Suprapubic skin (tissue), 3 donors: Measurements from ENCODE around the gene MSANTD2.

Experiments
- POLR2AphosphoS5 ChIP-seq, 3 donors: sonication (generic); formaldehyde crosslinking; IDR thresholded peaks; one replicate each; pipeline ENCODE4 v1.6.1; 2017; ENCODE audit warnings: antibody characterized with exemption in 3 of 3
- TF ChIP-seq, protein P1 (sequence below), 2 donors: fragments of 200-600 bp in 1 of 2; fragments of 450-650 bp in 1 of 2; sonication (generic) in 1 of 2; IDR thresholded peaks; one replicate each; pipeline ENCODE4 v1.5.1; 2016 to 2019; ENCODE audit warnings: antibody characterized with exemption in 2 of 2, mild to moderate bottlenecking in 1 of 2, moderate library complexity in 1 of 2

DNA sequence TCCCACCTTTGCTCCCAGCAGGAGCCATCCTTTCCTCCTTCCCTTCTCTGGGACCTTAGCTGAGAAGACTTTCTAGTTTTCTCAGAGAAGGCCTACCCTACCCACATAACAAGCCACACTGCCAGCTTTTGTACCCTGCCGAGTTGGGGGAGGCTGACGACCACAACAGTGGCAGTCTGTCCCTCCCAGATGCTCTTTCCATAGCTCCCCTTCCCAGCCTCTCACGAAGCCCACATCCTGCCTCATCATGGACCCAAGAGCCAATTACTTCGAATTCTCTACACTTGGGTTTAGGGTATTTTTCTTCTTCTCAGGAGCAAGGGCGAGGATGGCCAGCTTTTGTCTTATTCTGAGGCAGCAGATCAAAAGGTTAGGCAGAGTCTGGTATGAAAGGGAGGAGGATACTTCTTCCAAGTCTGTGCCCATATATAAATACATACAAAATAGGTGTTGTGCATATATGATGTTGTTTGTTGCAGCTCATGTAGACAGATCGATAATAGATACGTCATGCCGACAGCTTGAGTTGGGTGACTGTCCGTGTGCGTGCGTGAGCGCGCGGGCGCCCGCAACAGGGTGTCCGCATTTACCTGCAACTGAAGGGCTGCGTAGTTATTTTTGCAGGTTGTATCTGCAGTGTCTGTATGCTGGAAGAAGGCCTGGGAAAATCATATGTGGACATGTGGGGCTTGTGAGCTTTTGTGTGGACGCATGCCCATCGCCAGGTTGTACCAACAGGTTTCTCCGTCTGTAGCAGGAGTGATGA, 61.3 kb downstream of the MSANTD2 start:
- TF ChIP-seq, protein P1, sequence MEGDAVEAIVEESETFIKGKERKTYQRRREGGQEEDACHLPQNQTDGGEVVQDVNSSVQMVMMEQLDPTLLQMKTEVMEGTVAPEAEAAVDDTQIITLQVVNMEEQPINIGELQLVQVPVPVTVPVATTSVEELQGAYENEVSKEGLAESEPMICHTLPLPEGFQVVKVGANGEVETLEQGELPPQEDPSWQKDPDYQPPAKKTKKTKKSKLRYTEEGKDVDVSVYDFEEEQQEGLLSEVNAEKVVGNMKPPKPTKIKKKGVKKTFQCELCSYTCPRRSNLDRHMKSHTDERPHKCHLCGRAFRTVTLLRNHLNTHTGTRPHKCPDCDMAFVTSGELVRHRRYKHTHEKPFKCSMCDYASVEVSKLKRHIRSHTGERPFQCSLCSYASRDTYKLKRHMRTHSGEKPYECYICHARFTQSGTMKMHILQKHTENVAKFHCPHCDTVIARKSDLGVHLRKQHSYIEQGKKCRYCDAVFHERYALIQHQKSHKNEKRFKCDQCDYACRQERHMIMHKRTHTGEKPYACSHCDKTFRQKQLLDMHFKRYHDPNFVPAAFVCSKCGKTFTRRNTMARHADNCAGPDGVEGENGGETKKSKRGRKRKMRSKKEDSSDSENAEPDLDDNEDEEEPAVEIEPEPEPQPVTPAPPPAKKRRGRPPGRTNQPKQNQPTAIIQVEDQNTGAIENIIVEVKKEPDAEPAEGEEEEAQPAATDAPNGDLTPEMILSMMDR (IDR thresholded peaks at IDR 0.05): no peak
- no peak for TF ChIP-seq POLR2AphosphoS5 (IDR thresholded peaks at IDR 0.05)
